Fibroblast of the conjunctiva (primary cell): ENCODE data around the gene PSEN1.

Source experiments
- DNase-seq: peaks from one replicate; pipeline ENCODE4 v3.0.0-alpha.2; 2010; ENCODE audit warnings: low read depth

The PSEN1 gene

DNA sequence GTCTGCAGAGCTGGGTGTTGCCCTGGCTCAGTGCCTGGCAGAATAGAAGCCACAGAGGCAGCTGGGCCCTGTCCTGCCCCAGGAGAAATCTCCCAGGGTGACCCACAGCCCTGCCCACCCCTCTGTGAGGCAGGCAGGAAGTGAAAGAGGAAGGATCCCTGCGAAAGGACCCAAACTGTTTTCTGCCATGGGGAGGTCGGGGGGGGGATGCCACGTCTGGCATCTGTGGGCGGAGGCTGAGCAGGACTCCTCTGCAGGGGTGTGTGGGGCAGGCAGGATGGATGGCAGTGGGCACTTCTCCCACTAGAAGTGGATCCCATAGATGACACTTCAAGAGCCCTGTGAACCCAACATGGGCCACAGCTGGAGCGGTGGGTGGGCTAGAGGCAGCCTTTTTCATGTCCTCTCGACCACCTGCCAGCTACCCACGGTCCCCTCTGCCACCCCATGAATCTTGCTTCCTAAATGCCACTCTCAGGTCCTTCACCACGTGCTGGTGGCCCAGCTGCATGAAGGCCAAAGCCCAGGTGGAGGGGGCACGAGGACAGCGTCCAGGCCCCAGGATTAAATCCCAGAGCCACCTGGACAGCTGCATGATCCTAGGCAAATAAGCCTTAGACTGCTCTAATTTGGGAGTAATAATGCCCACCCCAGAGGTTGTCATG lies 104.6 kb downstream of the PSEN1 start:
- no peak for DNase-seq

DNA sequence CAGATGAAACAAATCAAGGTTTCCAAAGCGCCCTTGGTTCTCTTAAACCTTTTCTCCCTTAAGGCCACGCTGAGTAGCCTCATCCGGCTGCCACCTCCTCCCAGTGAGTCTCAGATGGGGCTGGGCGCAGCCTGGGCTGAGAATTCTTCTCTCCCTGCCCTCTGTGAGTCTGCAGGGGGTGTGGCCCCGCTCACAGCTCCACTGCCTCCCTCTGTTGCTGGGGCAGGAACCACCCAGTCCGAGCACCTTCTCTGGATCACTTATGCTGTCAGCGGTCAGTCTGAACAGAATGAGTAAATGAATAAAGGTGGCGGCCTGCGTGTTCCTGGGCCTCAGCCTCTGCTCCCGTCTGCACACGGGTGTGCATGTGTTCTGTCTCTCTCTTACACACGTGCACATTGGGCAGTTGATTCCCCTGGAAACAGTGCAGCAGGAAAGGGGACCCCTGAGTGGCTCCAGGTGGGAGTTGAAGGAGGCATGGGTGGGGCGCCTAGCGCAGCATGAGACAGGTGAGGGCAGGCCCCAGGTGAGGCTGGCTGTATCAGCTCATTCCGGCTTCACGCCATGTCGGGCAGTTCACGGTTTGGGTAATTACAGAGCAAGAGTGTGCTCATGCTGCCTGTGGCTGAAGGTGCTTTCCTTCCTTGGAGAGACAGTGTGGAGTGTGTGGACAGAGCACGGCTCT lies 105.3 kb downstream of the PSEN1 start:
- no peak for DNase-seq

DNA sequence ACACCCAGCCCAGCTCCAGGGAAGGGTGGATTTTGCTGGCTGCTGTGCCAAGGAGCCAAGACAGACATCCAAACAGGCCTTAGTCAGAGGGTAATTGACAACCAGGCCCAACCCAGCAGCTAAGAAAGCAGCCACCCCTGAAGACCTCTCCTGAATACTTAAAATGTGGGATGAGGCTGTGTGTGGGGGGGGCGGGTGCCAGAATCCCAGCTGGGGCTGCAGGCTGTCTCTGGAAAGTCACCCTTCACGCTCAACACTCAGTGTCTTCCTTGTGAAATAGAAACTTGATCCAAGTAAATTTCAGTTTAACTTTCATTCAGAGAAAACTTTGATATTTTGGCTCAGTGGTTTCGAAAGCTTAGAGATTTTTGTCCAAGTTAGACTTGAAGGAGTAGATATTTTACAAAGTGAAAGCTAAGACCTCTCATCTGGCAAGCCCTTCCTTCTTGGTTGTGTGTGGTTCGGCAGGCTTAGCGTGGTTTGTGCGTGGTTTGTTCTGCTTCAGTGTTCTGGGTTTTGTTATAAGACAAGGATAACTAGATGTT lies 106.1 kb downstream of the PSEN1 start:
- no peak for DNase-seq

DNA sequence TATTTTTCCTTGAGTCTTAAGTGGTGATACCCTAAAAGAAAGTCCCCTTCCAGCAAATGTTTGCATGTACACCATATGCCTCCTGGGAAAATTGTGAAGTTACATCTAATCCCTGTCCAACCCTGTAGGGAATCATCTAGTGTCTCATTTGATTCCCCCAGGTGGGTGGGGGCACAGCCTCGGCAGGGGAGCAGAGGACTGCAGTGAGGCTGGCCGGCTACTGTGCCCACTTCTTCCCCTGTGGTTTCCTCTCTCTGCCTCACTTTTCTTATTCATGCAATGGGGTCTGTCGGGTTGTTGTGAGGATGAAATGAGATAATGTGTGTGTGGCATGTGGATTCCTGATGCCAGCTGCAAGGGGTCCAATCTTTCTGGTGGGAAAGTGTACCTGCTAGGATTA lies 107.0 kb downstream of the PSEN1 start:
- no peak for DNase-seq

DNA sequence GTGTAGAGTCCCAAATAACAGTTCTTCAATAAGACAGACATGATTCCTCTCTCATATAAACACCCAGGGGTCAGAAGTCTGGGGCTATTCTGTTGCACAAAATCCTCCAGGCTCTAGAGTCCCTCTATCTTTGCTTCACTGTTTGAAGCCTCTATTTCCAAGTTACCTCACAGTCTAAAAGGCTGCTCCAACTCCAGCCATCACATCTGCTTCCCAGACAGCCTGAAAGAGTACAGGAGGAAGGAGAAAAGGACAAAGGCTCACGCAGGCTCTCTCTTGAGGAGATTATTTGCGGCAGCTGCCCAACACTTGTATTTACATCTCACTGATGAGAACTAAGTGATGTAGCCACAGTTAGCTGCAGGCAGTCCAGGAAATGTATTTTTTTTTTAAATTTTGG lies 107.4 kb downstream of the PSEN1 start:
- no peak for DNase-seq

DNA sequence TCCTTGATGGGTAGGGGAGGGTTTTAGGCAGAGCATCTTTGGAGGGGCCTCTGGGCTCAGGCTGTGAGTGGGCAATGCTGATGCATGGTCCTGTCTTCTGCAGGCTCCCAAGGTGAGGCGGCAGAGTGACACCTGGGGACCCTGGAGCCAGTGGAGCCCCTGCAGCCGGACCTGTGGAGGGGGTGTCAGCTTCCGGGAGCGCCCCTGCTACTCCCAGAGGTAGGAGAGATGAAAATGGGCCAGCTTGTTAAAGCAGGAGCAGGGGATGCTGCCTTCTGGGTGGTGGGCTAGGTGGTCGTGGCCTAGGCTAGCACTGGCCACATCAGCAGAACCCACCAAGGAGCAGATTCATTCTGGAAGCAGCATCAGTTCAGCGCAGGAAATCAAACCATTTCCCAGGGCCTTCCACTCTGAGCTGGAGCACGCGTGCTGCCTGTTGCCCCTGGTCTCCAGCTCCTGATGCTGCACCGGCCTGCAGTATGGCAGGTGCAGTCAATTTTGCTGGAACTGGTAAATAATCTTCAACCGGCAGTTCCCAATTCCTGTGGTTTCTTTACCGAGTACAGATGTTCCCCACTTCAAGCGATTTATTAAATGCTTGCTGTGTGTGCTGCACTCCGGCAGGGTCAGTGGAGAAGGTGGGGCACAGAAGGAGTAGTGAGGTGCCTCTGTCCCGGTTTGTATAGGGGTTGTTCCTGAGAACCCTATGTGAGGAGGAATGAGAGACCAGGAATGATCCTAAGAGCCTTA lies 108.4 kb downstream of the PSEN1 start:
- no peak for DNase-seq

DNA sequence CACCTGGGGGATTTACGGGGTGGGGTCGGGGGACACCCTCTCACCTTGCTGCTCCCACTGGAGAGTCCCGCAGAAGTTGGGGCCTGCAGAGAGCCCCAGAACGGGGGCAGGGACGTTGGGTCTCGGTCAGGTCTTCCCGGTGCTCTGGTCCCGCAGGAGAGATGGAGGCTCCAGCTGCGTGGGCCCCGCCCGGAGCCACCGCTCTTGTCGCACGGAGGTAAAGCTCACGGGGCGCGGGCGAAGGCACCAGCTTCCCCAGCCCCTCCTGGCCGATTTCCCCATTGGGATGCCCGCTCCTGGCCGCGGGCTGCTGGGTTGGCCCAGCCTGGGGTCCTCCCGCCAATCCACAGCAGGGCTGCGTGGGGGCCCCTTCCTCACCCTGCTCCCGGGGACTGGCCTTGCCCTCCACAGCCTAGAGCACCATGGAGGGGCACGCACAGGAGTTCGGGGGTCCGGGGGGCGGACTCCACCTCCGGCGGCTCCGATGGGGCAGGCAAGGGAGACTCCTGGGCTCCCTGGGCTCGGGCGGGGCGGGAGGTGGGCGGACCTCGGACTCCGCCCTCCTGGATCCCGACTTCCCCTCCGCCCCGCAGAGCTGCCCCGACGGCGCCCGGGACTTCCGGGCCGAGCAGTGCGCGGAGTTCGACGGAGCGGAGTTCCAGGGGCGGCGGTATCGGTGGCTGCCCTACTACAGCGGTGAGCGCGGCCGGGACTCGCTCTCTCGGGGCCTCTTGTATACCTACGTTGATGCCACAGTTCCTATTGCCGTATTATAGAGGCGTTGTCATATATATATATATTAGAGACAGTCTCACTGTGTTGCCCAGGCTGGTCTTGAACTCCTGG lies 109.4 kb downstream of the PSEN1 start:
- DNase-seq: no peak

DNA sequence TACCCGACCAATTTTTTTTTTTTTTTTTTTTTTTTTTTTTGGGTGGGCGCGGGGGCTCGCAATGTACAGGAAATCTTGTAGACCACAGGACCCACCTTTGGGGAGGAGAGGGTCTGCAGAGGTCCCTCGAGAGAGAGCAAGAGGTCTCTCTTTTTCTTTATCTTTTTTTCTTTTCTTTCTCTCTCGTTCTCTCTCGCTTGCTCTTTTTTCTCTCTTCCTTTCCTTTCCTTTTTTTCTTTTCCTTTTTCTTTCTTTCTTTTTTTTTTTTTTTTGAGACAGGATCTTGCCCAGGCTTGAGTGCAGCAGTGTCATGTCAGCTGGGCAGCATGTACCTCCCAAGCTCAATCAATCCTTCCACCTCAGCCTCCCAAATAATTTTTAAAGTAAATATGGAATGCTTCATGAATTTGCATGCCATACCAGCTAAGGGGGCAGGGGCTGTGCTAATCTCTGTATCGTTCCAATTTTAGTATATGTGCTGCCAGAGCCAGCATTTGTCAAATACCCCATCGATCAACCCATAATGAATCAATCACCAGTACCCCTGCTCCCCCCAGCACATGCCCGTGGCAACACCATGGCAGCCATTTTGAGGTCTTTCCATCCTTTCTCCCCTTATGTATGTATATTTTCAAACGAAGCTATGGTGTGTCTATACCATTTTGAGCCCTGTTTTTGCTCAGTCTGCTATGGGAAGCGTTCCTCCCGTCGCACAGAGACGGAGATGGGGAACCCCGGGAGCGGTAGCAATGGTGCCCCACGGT lies 110.3 kb downstream of the PSEN1 start:
- no peak for DNase-seq

DNA sequence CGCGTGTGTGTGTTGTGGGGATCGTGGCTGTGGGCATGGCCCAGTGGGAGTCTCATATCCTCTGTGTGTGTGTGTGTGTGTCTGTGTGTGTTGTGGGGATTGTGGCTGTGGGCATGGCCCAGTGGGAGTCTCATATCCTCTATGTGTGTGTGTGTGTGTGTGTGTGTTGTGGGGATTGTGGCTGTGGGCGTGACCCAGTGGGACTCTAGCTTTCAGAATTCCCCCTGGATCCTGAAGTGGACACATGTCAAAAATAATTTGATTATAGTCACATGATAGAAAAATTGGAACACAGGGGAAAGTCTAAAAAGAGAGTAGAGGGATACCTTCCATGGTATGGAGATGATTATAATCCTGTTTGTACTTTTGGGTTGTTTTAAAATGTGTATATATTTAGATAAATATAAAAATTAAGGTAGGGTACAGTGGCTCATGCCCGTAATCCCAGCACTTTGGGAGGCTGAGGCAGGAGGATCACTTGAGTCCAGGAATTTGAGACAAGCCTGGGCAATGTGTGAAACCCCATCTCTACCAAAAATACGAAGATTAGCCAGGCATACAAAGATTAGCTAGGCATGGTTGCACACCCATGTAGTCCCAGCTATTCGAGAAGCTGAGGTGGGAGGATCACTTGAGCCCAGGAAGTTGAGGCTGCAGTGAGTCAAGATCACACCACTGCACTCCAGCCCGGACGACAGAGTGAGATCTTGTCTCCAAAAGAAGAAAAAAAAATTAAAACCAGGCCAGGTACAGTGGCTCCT lies 112.0 kb downstream of the PSEN1 start:
- DNase-seq: no peak

DNA sequence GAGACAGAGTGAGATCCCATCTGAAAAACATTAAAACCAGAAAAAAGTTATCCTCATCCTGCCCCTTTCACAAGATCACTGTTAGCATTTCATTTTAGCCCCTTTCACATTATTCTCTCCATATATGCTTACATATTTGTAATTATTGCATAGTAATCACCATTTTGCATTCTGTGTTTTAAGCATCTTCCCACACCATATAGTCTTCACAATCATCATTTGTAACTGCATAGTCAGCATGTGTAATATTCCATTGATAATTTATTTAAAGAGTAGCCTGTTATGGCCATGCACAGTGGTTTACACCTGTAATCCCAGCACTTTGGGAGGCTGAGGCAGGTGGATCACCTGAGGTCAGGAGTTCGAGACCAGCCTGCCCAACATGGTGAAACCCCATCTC lies 112.8 kb downstream of the PSEN1 start:
- no peak for DNase-seq

DNA sequence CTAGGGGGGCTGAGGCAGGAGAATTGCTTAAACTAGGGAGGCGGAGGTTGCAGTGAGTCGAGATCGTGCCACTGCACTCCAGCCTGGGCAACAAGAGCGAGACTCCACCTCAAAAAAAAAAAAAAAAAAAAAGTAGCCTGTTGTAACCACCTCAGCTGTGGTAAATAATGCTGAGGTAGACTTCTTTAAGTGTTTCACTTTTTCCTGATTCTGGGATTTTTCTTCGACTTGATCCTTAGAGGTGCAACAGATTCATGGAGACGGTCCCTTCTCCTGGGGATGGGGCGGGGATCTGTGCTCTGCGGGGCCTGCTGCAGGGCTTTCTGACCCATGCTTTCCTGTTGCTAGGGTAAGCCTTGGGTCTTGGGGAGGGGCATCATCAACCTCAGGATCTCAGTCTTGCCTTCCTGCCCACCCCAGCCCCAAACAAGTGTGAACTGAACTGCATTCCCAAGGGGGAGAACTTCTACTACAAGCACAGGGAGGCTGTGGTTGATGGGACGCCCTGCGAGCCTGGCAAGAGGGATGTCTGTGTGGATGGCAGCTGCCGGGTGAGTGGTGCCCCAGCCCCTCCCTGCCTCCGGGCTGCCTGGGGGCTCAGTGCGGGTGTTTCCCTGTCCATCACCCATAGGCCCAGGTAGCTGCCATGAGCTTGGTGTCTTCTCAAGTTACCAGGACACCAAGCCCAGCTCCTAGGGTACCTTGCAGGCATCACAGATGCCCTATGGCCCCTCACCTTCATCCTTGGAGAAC lies 113.4 kb downstream of the PSEN1 start:
- no peak for DNase-seq

DNA sequence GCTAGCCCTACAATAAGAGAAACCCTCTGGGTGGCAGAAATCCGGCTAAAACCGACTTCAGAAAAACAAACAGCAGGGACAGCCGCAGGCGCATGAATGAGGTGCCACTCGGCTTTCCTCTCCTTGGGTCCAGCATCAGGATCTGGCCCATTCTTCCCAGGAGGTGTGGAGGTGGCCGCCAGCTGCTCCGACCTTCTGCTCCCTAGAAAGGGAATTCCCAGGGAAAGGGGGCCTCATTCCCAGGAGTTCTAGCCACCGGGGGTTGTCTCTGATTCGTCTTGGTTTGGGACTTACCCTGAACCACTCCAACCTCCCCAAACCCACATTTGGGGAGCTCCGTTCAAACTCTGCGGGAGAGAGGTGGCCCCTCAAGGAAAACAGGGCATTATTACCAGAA lies 114.0 kb downstream of the PSEN1 start:
- no peak for DNase-seq

DNA sequence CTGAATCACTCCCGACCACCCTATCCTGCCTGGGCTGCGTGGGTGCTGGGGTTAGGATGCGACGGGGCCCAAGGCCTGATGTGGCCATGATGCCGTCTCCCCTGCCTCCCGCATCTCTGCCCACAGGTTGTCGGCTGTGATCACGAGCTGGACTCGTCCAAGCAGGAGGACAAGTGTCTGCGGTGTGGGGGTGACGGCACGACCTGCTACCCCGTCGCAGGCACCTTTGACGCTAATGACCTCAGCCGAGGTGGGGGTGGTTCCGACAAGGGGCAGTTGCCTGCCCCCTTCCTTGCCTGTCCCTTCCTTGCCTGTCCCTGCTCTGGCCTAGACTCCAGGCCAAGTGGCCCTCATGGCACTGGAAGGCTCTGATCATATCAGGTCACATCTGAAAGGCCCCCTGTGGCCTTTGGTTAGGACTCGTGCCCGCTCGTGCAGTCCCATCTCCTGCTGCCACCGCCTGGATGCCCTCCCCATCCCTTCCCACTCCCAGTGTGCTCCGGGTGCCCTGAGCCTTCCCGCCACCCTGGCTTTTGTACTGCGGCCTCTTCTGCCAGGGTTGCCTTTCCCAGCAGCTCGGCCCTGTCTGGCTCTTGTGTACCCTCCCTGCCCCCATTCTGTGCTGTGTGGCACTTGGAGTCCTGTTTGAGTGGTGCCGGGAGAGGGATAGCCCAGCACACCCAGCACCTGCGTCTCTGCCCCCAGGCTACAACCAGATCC lies 114.6 kb downstream of the PSEN1 start:
- no peak for DNase-seq

DNA sequence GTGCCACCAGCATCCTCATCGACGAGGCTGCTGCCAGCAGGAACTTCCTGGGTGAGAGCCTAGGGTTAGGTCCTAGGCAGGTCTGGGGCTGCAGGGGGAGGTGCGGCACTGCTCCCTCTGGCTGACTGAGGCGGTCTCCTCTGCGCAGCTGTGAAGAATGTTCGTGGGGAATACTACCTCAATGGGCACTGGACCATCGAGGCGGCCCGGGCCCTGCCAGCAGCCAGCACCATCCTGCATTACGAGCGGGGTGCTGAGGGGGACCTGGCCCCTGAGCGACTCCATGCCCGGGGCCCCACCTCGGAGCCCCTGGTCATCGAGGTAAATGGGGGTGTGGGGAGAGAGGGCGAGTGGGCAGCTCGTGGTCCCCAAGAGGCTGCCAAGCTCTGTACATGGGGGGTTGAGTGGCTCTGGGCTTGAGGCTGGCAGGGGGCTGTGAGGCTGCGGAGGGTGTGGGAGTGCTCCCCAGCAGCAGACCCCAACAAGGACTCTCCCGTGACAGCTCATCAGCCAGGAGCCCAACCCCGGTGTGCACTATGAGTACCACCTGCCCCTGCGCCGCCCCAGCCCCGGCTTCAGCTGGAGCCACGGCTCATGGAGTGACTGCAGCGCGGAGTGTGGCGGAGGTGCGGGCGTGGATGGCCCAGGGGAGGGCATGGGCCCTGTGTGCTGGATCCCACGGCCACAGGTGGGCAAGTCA lies 115.4 kb downstream of the PSEN1 start:
- DNase-seq: no peak

DNA sequence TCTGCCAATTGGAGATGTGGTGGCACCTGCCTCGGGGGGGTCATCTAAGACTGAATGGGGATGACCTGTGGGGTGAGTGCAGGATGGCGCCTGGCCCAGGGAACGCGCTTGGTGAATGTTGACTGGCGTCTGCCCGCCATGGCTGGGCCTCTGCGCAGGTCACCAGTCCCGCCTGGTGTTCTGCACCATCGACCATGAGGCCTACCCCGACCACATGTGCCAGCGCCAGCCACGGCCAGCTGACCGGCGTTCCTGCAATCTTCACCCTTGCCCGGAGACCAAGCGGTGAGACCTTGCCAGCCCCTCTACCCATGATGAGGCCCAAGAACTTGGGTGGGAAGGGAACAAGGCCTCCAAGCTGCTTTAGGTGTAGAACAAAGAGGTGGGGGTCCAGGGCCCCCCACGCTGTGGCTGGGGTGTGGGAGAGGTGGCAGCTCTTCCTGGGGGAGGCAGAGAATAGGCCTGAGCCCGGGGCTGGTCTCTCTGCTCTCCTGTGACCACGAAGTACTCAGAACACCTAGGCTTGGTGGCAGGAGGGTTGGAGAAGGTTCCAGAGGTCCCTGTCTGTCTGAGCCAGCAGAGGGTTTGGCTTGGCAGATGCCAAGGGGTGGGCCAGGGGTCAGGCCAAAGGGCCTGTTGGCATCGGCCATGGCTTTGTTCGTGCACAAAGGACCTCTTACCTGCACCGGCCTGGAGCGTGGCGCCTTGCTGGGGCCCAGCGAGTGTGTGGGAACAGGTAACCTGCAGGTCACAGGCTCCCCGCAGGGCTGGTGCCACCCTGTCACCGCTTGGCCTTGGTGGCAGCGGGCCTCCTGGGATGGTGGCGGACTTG lies 116.4 kb downstream of the PSEN1 start:
- DNase-seq: no peak

DNA sequence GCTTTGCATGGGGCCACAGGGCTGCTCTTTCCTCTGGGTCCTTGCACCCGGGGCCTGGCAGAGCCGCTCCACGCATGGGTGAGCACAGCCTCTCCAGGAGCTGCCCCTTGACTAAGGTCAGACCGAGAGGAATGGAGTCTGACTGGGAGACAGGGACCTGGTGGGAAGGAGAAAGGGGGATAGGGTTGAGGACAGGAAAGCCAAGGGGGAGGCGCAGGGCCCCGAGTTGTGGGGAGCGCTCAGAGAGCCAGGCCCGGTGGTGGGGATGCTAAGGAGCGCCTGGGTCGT lies 117.0 kb downstream of the PSEN1 start:
- no peak for DNase-seq

DNA sequence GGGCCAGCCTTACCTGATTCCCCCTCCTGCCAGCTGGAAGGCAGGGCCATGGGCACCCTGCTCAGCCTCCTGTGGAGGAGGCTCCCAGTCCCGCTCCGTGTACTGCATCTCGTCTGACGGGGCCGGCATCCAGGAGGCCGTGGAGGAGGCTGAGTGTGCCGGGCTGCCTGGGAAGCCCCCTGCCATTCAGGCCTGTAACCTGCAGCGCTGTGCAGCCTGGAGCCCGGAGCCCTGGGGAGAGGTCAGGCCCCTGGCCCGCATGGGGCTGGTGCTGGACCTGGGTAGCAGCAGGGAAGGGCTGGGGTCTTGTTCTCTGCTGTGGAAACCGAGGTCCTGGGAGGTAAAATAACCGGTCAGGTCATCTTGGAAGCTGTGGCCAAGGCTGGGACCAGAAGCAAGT lies 117.4 kb downstream of the PSEN1 start:
- DNase-seq: no peak
